Left ventricle myocardium inferior (tissue), 1 donor: ENCODE results near the gene ADAP2. TPM values are rescaled to one million over a fixed set of nuclear protein-coding genes. Genes with fewer than 3 reads are reported as not detected.
"Not testable (repeated sequence)": the region's sequence is repeated elsewhere in the genome, so short reads cannot be mapped to it uniquely, and the experiment has no call there.

Experiments
- DNase-seq: peaks from one replicate; pipeline ENCODE4 v3.0.0-alpha.2; 2020
- H3K27ac ChIP-seq: fragments of 200-600 bp; replicated peaks from 2 replicates; pipeline ENCODE4 v1.8.0; 2021
- H3K27me3 ChIP-seq: fragments of 200-600 bp; 2 replicates; pipeline ENCODE4 v1.8.0; 2021; ENCODE audit warnings: low read depth
- H3K36me3 ChIP-seq: fragments of 200-600 bp; 2 replicates; pipeline ENCODE4 v1.8.0; 2021
- H3K4me1 ChIP-seq: fragments of 200-600 bp; 2 replicates; pipeline ENCODE4 v1.8.0; 2021
- H3K4me3 ChIP-seq: fragments of 200-600 bp; 2 replicates; pipeline ENCODE4 v1.8.0; 2021; ENCODE audit warnings: mild to moderate bottlenecking, moderate library complexity
- H3K9me3 ChIP-seq: fragments of 200-600 bp; replicated peaks from 2 replicates; pipeline ENCODE4 v1.8.0; 2021
- intact Hi-C: fragments of 100-400 bp; cut with micrococcal nuclease; formaldehyde crosslinking; loops from one replicate; pipeline ENCODE4 v1.11.0; 2022
- total RNA-seq: library from RNA; stranded (reverse); fragmentation: NEBNext Ultra II Directional; extraction: Animal tissue kit (Norgen Biotek cat#: 25700); gene quantifications from one replicate; pipeline ENCODE4 v1.2.1, GENCODE V29; 2021
- TF ChIP-seq, protein P1 (sequence below): fragments of 200-600 bp; IDR thresholded peaks from 2 replicates; pipeline ENCODE4 v1.8.0; 2021; ENCODE audit warnings: antibody characterized with exemption, mild to moderate bottlenecking, borderline replicate concordance
- donor health status: DM: no; HTN: yes; CAD: no; lungs with severe emphysema.

The ADAP2 gene
- total RNA-seq, 1 donor from 2014 or later, result 7.0 TPM

DNA sequence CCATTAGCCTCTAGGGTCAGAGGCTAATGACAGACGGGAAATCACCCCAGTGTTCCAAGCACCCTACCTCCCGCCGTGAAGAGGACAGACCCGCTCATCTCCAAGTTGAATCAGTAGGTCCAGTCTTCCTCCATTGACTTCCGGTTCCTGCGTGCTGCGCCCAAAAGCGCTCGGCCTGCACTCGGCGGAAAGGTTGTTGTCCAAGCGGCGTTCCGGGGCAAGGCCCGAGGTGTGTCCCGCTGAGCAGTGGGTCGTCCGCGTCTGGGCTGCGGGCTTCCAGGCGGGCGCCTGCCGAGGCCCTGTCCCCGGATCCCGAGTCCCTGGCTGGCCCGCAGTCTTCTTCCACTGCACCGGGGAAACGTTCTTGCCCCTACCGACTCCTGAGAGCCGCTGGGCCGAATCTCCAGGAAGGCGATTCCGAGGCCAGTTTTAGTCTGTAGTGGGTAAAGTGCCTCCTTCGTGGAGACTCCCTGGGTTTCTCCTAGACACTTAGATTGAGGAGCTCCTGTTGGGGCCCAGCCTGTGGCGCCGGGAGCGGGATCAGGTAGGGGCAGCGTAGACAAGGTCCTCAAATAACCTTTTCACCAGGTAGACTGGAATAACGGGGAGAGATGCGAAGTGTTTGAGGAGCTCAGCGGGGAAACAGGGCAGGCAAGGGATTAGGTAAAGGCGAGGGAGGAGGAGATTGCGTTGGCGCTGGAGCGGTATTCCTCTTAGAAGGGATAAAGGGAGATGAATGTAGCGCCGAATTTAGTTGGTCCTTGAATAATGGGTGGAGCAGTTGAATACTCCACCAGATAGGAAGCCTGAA, 15.4 kb upstream of the ADAP2 start, which contains the start of gene TEFM:
TEFM (minus strand) TSS at position 138 of the 811 bp plus-strand sequence; CDS start at position 98, 40 bp downstream.
- TF ChIP-seq, protein P1, sequence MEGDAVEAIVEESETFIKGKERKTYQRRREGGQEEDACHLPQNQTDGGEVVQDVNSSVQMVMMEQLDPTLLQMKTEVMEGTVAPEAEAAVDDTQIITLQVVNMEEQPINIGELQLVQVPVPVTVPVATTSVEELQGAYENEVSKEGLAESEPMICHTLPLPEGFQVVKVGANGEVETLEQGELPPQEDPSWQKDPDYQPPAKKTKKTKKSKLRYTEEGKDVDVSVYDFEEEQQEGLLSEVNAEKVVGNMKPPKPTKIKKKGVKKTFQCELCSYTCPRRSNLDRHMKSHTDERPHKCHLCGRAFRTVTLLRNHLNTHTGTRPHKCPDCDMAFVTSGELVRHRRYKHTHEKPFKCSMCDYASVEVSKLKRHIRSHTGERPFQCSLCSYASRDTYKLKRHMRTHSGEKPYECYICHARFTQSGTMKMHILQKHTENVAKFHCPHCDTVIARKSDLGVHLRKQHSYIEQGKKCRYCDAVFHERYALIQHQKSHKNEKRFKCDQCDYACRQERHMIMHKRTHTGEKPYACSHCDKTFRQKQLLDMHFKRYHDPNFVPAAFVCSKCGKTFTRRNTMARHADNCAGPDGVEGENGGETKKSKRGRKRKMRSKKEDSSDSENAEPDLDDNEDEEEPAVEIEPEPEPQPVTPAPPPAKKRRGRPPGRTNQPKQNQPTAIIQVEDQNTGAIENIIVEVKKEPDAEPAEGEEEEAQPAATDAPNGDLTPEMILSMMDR, result no peak
- H3K27me3 ChIP-seq, result no peaks in the 10 kb centered on the region
- peak within 1 kb of the TSS; percentile 87 for H3K4me3 ChIP-seq
- peaks cover 32% of the 10 kb centered on the region for H3K4me1 ChIP-seq
- no peaks in the 10 kb centered on the region for H3K9me3 ChIP-seq
- peak; percentile 89 for DNase-seq
- H3K36me3 ChIP-seq, result peaks cover 9% of the 10 kb centered on the region
- peak within 1 kb of the TSS; percentile 93 for H3K27ac ChIP-seq
- intact Hi-C loops, result no loop called here

DNA sequence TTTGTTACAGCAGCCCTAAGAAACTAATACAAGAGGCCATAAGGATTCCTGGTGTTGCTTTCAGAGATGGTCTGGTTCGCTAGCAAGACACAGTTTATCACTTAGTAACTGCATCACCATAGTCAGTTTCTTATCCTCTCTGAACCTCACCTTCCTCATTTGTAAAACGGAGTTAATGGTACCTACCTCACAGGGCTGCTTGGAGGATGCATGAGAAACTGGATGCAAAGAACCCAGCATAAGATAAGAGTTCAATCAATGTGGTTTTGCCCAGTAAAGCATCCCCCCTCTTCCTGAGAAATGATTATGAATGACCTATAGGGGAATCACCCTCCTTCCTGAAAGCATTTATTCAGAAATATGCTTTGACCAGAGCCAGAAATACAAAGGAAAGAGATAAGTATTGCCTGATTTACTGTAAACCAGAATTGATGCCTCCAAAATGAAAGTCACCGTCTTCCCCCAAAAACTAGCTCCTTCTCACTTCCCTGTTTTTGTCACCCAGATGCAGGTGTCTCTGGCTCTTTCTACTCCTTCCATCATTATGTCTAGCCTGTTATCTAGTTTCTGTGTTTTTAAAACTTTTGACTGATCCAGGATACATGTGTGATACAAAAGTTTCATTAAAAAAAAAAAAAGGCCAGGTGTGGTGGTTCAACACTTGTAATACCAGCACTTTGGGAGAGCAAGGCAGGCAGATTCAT, 12.9 kb upstream of the ADAP2 start:
- DNase-seq, result no peak
- no peak overlapping the region for H3K27ac ChIP-seq
- TF ChIP-seq, protein P1, result no peak
- H3K27me3 ChIP-seq, result no peaks in the 10 kb centered on the region
- no peak overlapping the region for H3K4me3 ChIP-seq
- intact Hi-C loops, result no loop called here
- no peaks in the 10 kb centered on the region for H3K36me3 ChIP-seq
- no peaks in the 10 kb centered on the region for H3K9me3 ChIP-seq
- H3K4me1 ChIP-seq, result peaks cover 32% of the 10 kb centered on the region

DNA sequence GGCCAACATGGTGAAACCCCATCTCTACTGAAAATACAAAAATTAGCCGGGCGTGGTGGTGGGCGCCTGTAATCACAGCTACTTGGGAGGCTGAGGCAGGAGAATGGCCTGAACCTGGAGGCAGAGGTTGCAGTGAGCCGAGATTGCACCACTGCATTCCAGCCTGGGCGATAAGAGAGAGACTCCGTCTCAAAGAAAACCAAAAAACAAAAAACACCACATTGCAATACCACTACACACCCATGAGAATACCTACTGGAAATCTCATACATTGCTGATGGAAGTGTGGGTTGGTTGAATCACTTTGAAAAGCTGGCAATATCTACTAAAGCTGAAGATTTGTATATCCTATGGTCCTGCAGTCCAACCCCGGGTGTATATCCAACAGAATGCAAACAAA, 11.6 kb upstream of the ADAP2 start:
- H3K27me3 ChIP-seq, H3K4me3 ChIP-seq, intact Hi-C loops, H3K27ac ChIP-seq, H3K9me3 ChIP-seq, H3K36me3 ChIP-seq, DNase-seq: not testable (repeated sequence)
- H3K4me1 ChIP-seq, result peaks cover 26% of the 10 kb centered on the region

DNA sequence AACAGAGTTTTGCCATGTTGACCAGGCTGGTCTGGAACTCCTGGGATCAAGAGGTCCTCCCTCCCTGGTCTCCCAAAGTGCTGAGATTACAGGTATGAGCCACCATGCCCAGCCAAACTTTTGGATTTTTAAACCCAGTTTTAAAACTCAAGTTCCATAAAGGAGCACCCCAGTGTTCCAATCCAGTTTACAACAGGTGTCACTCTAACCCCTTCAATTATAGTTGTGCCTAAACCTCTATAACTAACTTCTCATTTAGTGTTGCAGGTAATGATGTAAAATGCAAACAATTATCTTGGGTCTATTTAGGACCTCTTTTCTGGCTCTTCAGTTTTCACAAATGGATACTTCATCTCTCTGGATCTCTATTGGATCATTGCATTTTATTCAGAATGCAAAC, 7.8 kb upstream of the ADAP2 start:
- DNase-seq, result no peak
- Histone ChIP-seq H3K36me3 (no peaks in the 10 kb centered on the region), H3K4me1 (no peaks in the 10 kb centered on the region), H3K27ac (no peak overlapping the region), H3K4me3 (no peak overlapping the region), H3K9me3 (no peaks in the 10 kb centered on the region), H3K27me3 (no peaks in the 10 kb centered on the region)
- intact Hi-C loops, result no loop called here
- TF ChIP-seq, protein P1, result no peak

DNA sequence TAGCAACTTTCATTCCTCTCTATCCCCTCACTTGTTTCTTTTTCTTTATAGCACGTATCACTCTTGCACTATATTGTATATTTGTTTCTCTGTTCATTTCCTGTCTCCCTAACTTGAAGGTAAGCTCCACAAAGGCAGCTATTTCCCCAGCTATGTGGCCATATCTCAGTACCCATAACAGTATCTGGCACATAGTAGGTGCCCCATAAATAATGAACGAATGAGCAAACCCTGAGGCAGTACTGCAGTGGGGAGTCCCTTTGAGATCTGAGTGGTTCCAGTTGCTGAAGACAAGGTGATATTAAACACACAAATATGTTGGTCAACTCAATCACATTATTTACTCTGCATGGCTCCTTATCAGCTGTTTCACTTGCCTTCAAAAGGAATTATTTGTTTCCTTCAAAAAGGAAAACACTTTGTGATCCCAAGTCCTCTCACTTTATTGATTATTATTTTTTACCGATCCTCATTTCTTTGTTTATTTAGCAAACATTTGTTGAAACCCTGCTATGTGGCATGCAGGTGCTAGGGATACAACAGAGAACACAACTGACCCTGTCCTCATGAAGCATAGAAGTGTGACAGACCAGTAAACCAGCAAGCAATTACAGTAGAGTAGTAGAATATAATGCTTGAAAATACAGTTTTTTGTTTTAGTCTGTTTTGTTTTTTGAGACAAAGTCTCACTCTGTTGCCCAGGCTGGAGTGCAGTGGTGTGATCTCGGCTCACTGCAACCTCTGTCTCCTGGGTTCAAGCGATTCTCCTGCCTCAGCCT, 5.7 kb upstream of the ADAP2 start:
- TF ChIP-seq, protein P1, result no peak
- H3K27me3 ChIP-seq, result peaks cover 2% of the 10 kb centered on the region
- H3K4me1 ChIP-seq, result peaks cover 5% of the 10 kb centered on the region
- no peaks in the 10 kb centered on the region for H3K9me3 ChIP-seq
- no peak overlapping the region for H3K27ac ChIP-seq
- H3K4me3 ChIP-seq, result no peak overlapping the region
- intact Hi-C loops, result no loop called here
- H3K36me3 ChIP-seq, result no peaks in the 10 kb centered on the region
- no peak for DNase-seq
